K562 (cell line): ENCODE data around the gene MYO1D. TPM values are rescaled to one million over a fixed set of nuclear protein-coding genes. Genes with fewer than 3 reads are reported as not detected.

ENCODE experiments used
- ATF2 ChIP-seq: sonication (generic); formaldehyde crosslinking; IDR thresholded peaks from 2 replicates; pipeline ENCODE4 v1.8.1; 2022; ENCODE audit warnings: missing genetic modification reagents
- CLOCK ChIP-seq: fragments of 250-450 bp; sonication (Bioruptor Pico); IDR thresholded peaks from 2 replicates; pipeline ENCODE4 v1.4.0; 2020; ENCODE audit warnings: mild to moderate bottlenecking, moderate library complexity, borderline replicate concordance
- GABPB2 ChIP-seq: fragments of 250-450 bp; sonication (Bioruptor Pico); conservative IDR thresholded peaks from 2 replicates; pipeline ENCODE4 v1.5.1; 2021; ENCODE audit warnings: mild to moderate bottlenecking
- KDM2B ChIP-seq: fragments of 250-450 bp; sonication (Bioruptor Pico); IDR thresholded peaks from 2 replicates; pipeline ENCODE4 v1.8.0; 2021; ENCODE audit warnings: mild to moderate bottlenecking, moderate library complexity
- MEF2D ChIP-seq: conservative IDR thresholded peaks from 2 replicates; pipeline ENCODE4 v1.6.1; 2016; ENCODE audit warnings: low read depth, missing genetic modification characterization, missing compliant biosample characterization
- MYBL2 ChIP-seq, 2 experiments: fragments of 450-650 bp in 1 of 2; sonication (generic) in 1 of 2; formaldehyde crosslinking in 1 of 2; IDR thresholded peaks; 2 replicates each; pipeline versions ENCODE4 v1.6.1 to v1.8.1; 2017 to 2022; ENCODE audit warnings: borderline replicate concordance in 1 of 2, inconsistent platforms in 1 of 2, low read depth in 1 of 2, mild to moderate bottlenecking in 1 of 2, missing genetic modification reagents in 1 of 2, moderate library complexity in 1 of 2
- NFE2L1 ChIP-seq: fragments of 450-650 bp; IDR thresholded peaks from 2 replicates; pipeline ENCODE4 v1.6.1; 2016; ENCODE audit warnings: missing genetic modification characterization, low read depth, mild to moderate bottlenecking, missing compliant biosample characterization, moderate library complexity, borderline replicate concordance
- RAD21 ChIP-seq, 2 experiments: fragments of 250-450 bp in 1 of 2; fragments of 450-650 bp in 1 of 2; sonication (Bioruptor Pico) in 1 of 2; formaldehyde crosslinking in 1 of 2; IDR thresholded peaks in 1 of 2; conservative IDR thresholded peaks in 1 of 2; 2 replicates each; pipeline versions ENCODE4 v1.4.0 to v1.8.0; 2020 to 2022; ENCODE audit warnings: mild to moderate bottlenecking in 2 of 2, moderate library complexity in 1 of 2
- SMAD4 ChIP-seq: fragments of 250-450 bp; sonication (Bioruptor Pico); conservative IDR thresholded peaks from 2 replicates; pipeline ENCODE4 v1.8.0; 2021; ENCODE audit warnings: inconsistent platforms, mild to moderate bottlenecking, moderate library complexity
- SMARCC2 ChIP-seq: fragments of 450-650 bp; IDR thresholded peaks from 2 replicates; pipeline ENCODE4 v1.6.1; 2017; ENCODE audit warnings: antibody characterized with exemption, moderate library complexity, mild to moderate bottlenecking, low read depth
- SREBF1 ChIP-seq: fragments of 150-350 bp; IDR thresholded peaks from 2 replicates; pipeline ENCODE4 v1.6.1; 2014; ENCODE audit warnings: antibody characterized with exemption, low read depth, low read length, borderline replicate concordance
- STAT5B ChIP-seq: fragments of 250-450 bp; sonication (Bioruptor Pico); IDR thresholded peaks from 2 replicates; pipeline ENCODE4 v1.8.0; 2021; ENCODE audit warnings: mild to moderate bottlenecking, inconsistent platforms
- TAF1 ChIP-seq: IDR thresholded peaks from 2 replicates; pipeline ENCODE4 v1.6.1; 2011; ENCODE audit warnings: mild to moderate bottlenecking, low read length, moderate library complexity; ENCODE audit not compliant: insufficient read depth, control insufficient read depth, severe bottlenecking; ENCODE audit errors: extremely low read depth
- THRAP3 ChIP-seq: fragments of 450-650 bp; IDR thresholded peaks from 2 replicates; pipeline ENCODE4 v1.6.1; 2016; ENCODE audit warnings: mild to moderate bottlenecking, inconsistent platforms, borderline replicate concordance
- ZFP1 ChIP-seq: fragments of 450-650 bp; formaldehyde crosslinking; IDR thresholded peaks from 2 replicates; pipeline ENCODE4 v1.4.0; 2020; ENCODE audit warnings: mild to moderate bottlenecking, mixed read lengths
- ZNF12 ChIP-seq: sonication (generic); formaldehyde crosslinking; IDR thresholded peaks from 2 replicates; pipeline ENCODE4 v1.4.0; 2020; ENCODE audit warnings: mild to moderate bottlenecking, missing genetic modification reagents
- ZNF24 ChIP-seq: fragments of 450-650 bp; IDR thresholded peaks from 2 replicates; pipeline ENCODE4 v1.6.1; 2016
- polyA plus RNA-seq, 8 experiments: library from polyadenylated mRNA; depleted of rRNA in 4 of 8; stranded (reverse) in 5 of 8; unstranded in 3 of 8; fragments of >200 nt; fragmentation: Nextera tagmentation in 2 of 8; fragmentation: Illumina TruSeq in 1 of 8; extraction: Ambion mirVana in 2 of 8; extraction: Trizol in 1 of 8; gene quantifications; 2 replicates each; pipeline versions ENCODE4 v1.2.1 to v1.2.3, GENCODE V29; 2011 to 2014; ENCODE audit warnings: inconsistent platforms in 1 of 8, missing spikeins in 1 of 8
- total RNA-seq, 7 experiments: library from RNA; depleted of rRNA in 6 of 7; stranded (reverse); fragments of >200 nt in 6 of 7; fragmentation: Illumina TruSeq in 2 of 7; extraction: Trizol in 2 of 7; gene quantifications; 2 replicates each; pipeline versions ENCODE4 v1.2.1 to v1.2.3, GENCODE V29; 2011 to 2021; ENCODE audit warnings: low replicate concordance in 1 of 7
- TF ChIP-seq, protein P1 (sequence below), 2 experiments: fragments of 450-650 bp; conservative IDR thresholded peaks; 2 replicates each; pipeline ENCODE4 v1.6.1; 2017; ENCODE audit warnings: mild to moderate bottlenecking in 2 of 2, moderate library complexity in 2 of 2
- TF ChIP-seq, protein P2 (sequence below): fragments of 250-450 bp; sonication (Bioruptor Pico); IDR thresholded peaks from 2 replicates; pipeline ENCODE4 v1.9.0; 2021; ENCODE audit warnings: mild to moderate bottlenecking

MYO1D gene
- total and polyA plus RNA-seq, 9 of the 15 experiments (the other 6 are each of a cell fraction or from before 2014, with no cell fraction given) = 2.1 to 71.2 (median 45.4) TPM

GRCh38 chr17:32795339-32795979 is 81.5 kb downstream of the MYO1D start (continued):
- TF ChIP-seq, protein P1, sequence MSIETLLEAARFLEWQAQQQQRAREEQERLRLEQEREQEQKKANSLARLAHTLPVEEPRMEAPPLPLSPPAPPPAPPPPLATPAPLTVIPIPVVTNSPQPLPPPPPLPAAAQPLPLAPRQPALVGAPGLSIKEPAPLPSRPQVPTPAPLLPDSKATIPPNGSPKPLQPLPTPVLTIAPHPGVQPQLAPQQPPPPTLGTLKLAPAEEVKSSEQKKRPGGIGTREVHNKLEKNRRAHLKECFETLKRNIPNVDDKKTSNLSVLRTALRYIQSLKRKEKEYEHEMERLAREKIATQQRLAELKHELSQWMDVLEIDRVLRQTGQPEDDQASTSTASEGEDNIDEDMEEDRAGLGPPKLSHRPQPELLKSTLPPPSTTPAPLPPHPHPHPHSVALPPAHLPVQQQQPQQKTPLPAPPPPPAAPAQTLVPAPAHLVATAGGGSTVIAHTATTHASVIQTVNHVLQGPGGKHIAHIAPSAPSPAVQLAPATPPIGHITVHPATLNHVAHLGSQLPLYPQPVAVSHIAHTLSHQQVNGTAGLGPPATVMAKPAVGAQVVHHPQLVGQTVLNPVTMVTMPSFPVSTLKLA (conservative IDR thresholded peaks at IDR 0.05) = no peak
- TF ChIP-seq SREBF1 (no peak), SMARCC2 (no peak), STAT5B (CRISPR knock-in tag) (no peak), ZNF24 (no peak), CLOCK (CRISPR knock-in tag) (no peak), GABPB2 (CRISPR knock-in tag) (no peak), SMAD4 (CRISPR knock-in tag) (0 out of 2 replicates have a peak, but pooled peaks have one; percentile 14), ZFP1 (CRISPR knock-in tag) (no peak), KDM2B (CRISPR knock-in tag) (no peak), MEF2D (tag) (no peak), MYBL2 (IDR thresholded peaks at IDR 0.05; ENCODE audit: low read depth) (no peak), MYBL2 (CRISPR knock-in tag; IDR thresholded peaks at IDR 0.05; ENCODE audit: borderline replicate concordance) (no peak), NFE2L1 (no peak), ZNF12 (CRISPR knock-in tag) (no peak), THRAP3 (no peak), TAF1 (no peak), ATF2 (CRISPR knock-in tag) (no peak), RAD21 (CRISPR knock-in tag; conservative IDR thresholded peaks at IDR 0.05 in 1 of 2, IDR thresholded peaks at IDR 0.05 in 1 of 2) (peak in 1 of 2 experiments; percentile 15; a peak in 1 of 4 replicates)
- TF ChIP-seq, protein P2, sequence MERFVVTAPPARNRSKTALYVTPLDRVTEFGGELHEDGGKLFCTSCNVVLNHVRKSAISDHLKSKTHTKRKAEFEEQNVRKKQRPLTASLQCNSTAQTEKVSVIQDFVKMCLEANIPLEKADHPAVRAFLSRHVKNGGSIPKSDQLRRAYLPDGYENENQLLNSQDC = no peak
